ENCODE results near the gene RBPMS2.
"Not testable (repeated sequence)": the region's sequence is repeated elsewhere in the genome, so short reads cannot be mapped to it uniquely, and the experiment has no call there.

RBPMS2 gene

DNA sequence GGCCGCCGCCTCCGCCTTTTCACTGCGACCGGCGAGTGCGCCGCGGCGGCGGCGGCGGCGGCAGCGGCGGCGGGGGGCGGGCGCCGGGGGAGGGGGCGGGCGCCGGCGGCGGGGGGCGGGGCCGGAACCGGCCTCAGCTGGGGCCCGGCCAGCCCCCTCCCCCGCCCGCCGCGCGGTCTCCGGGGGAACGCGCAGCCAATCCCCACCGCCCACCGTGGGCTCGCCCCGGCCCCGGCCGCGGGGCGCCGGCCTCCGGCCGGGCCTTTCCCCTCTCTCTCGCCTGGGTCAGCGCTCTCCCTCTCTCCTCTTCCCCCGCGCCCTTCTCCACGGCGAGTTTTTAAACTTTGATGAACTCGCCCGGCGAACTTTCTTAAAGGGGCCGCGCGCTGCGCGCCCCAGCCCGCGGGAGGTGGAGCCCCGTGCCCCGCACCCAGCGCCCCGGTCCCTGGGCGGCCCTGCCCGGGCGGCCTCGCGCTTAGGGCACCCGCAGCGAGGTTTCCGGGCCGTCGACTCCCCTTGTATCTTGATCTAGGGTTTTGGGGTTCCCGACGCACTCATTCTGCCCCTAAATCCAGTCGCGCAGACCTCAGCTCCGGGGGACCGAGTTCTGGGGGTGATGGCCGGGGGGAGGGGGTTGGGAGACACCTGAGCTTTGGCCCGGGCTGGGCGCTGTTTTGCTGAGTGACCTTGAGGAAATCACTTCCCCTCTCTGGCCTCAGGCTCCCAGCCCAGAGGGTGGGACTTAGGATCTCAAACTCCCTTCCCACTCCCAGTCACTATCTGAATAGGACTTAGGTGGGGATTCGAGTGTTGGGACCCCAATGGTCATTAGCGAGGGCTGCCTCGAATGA lies at the start of gene RBPMS2:
RBPMS2 (minus strand) TSS at position 39 of the 851 bp plus-strand sequence. CDS start 270 bp downstream, outside the sequence.
- peak; percentile 55 for DNase-seq (ENCODE audit: low read depth)
- H3K4me3 ChIP-seq (ENCODE audit: low read length) = peak within 1 kb of the TSS; percentile 69
- no peaks in the 10 kb centered on the region for H3K9me3 ChIP-seq (ENCODE audit: control insufficient read depth, low read length)
- peaks cover 19% of the 10 kb centered on the region for H3K27me3 ChIP-seq (replicated peaks; ENCODE audit: control insufficient read depth, insufficient read depth, low read length)
- no peak within 1 kb of the TSS for H3K9ac ChIP-seq (ENCODE audit: low read length)
- H3K4me1 ChIP-seq (ENCODE audit: control insufficient read depth, insufficient read depth, low read length) = no peaks in the 10 kb centered on the region
- no peaks in the 10 kb centered on the region for H3K36me3 ChIP-seq (ENCODE audit: control insufficient read depth, insufficient read depth, low read length, severe bottlenecking)

DNA sequence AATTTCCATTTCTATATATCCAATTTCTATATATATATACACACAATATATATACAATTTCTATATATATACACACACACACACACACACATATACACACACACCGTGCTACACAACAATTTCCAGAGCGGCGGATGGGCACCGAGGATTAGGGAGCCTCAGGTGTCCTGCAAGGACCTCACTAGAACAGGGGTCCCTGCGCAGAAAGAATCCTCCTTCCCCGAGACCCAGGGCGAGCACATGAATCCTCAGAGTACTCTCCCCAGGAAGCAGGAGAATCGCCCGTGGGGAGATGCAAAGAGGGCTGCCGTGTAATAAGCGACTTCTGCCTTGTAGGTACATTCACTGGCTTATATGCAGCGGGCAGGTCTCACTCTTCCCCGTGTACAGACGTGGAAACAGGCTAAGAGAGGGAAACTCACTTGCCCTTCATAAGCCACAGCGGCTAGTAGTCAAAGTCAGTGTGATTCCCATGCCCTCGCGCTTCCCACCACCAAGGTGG lies 49.6 kb upstream of the RBPMS2 start:
- no peak for DNase-seq (ENCODE audit: low read depth)
- H3K4me1 ChIP-seq (ENCODE audit: control insufficient read depth, insufficient read depth, low read length) = peaks cover 20% of the 10 kb centered on the region
- H3K27me3 ChIP-seq (replicated peaks; ENCODE audit: control insufficient read depth, insufficient read depth, low read length) = no peaks in the 10 kb centered on the region
- H3K9ac ChIP-seq (ENCODE audit: low read length) = peak overlapping the region; percentile 50
- no peaks in the 10 kb centered on the region for H3K36me3 ChIP-seq (ENCODE audit: control insufficient read depth, insufficient read depth, low read length, severe bottlenecking)
- no peaks in the 10 kb centered on the region for H3K9me3 ChIP-seq (ENCODE audit: control insufficient read depth, low read length)
- H3K4me3 ChIP-seq (ENCODE audit: low read length) = peak overlapping the region; percentile 78

DNA sequence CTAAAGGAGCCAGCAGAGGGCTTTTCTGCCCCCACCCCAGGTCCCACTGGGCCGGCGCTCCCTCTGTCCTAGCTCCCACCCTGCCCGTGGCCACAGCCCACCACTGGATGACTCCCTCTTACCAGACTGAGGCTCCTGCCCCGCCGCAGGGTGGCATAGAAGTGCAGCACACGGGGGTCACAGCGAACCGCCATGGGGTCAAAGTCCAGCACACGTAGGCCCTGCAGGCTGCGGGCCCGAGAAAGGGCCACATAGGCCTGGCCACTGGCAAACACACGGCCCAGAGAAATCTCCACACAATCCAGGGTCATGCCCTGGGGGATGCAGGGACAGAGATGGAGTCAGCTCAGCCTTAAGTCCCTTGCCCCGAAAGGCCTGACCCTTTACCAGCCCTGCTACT lies 41.1 kb upstream of the RBPMS2 start:
- H3K4me1 ChIP-seq (ENCODE audit: control insufficient read depth, insufficient read depth, low read length) = no peaks in the 10 kb centered on the region
- no peak overlapping the region for H3K4me3 ChIP-seq (ENCODE audit: low read length)
- H3K36me3 ChIP-seq (ENCODE audit: control insufficient read depth, insufficient read depth, low read length, severe bottlenecking) = no peaks in the 10 kb centered on the region
- no peak for DNase-seq (ENCODE audit: low read depth)
- no peaks in the 10 kb centered on the region for H3K27me3 ChIP-seq (replicated peaks; ENCODE audit: control insufficient read depth, insufficient read depth, low read length)
- H3K9me3 ChIP-seq (ENCODE audit: control insufficient read depth, low read length) = no peaks in the 10 kb centered on the region
- no peak overlapping the region for H3K9ac ChIP-seq (ENCODE audit: low read length)

DNA sequence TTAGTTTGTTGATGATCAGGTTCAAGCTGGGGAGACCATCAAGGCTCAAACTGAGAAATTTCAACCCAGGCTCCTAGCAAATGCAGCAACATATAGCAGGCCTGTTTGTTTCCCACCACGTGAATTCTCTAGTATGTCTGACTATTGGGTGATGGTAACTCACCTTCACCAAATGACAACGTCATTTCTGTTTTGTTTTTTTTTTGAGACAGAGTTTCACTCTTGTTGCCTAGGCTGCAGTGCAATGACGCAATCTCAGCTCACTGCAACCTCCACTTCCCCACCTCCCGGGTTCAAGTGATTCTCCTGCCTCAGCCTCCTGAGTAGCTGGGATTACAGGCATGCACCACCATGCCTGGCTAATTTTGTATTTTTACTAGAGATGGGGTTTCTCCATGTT lies 39.6 kb upstream of the RBPMS2 start:
- not testable (repeated sequence) for H3K36me3 ChIP-seq (ENCODE audit: control insufficient read depth, insufficient read depth, low read length, severe bottlenecking); H3K4me1 ChIP-seq (ENCODE audit: control insufficient read depth, insufficient read depth, low read length)

DNA sequence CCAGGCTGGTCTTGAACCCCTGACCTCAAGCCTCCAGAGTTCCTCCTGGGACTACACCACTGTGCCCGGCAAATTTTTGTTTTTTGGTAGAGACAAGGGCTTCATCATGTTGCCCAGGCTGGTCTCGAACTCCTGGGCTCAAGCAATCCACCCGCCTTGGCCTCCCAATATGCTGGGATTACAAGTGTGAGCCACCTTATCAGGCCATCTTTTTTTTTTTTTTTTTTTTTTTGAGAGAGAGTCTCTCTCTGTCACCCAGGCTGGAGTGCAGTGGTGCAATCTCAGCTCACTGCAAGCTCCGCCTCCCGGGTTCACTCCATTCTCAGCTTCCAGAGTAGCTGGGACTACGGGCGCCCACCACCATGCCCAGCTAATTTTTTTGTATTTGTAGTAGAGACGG lies 38.9 kb upstream of the RBPMS2 start:
- H3K9ac ChIP-seq (ENCODE audit: low read length); H3K9me3 ChIP-seq (ENCODE audit: control insufficient read depth, low read length); H3K4me3 ChIP-seq (ENCODE audit: low read length); H3K4me1 ChIP-seq (ENCODE audit: control insufficient read depth, insufficient read depth, low read length); DNase-seq (ENCODE audit: low read depth); H3K36me3 ChIP-seq (ENCODE audit: control insufficient read depth, insufficient read depth, low read length, severe bottlenecking); H3K27me3 ChIP-seq (replicated peaks; ENCODE audit: control insufficient read depth, insufficient read depth, low read length): not testable (repeated sequence)

More for the DNA sequence above, 39.6 kb upstream of the RBPMS2 start:
- not testable (repeated sequence) for H3K27me3 ChIP-seq (replicated peaks; ENCODE audit: control insufficient read depth, insufficient read depth, low read length); DNase-seq (ENCODE audit: low read depth); H3K9me3 ChIP-seq (ENCODE audit: control insufficient read depth, low read length); H3K9ac ChIP-seq (ENCODE audit: low read length); H3K4me3 ChIP-seq (ENCODE audit: low read length)

DNA sequence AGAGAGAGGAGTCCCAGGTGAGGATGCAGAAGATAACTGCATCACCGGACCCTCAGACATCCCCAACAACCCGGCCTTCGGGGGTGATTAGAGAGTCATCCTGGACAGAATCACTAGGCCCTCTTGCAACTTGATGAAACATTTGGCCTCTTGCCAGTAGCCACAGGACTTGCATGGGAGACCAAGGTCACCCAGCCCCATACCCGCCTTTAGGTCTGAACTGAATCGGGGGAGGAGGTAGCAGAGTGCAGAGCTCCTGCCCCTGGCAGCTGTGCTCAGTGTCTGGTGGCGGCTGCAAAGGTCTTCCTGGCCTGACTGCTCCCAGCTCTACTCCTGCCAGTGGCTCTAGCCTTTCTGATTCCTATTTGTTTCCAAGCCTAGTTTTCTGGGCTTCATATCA lies 37.7 kb upstream of the RBPMS2 start:
- H3K36me3 ChIP-seq (ENCODE audit: control insufficient read depth, insufficient read depth, low read length, severe bottlenecking) = no peaks in the 10 kb centered on the region
- no peaks in the 10 kb centered on the region for H3K9me3 ChIP-seq (ENCODE audit: control insufficient read depth, low read length)
- H3K9ac ChIP-seq (ENCODE audit: low read length) = no peak overlapping the region
- no peaks in the 10 kb centered on the region for H3K4me1 ChIP-seq (ENCODE audit: control insufficient read depth, insufficient read depth, low read length)
- no peak for DNase-seq (ENCODE audit: low read depth)
- no peak overlapping the region for H3K4me3 ChIP-seq (ENCODE audit: low read length)
- H3K27me3 ChIP-seq (replicated peaks; ENCODE audit: control insufficient read depth, insufficient read depth, low read length) = peaks cover 10% of the 10 kb centered on the region

DNA sequence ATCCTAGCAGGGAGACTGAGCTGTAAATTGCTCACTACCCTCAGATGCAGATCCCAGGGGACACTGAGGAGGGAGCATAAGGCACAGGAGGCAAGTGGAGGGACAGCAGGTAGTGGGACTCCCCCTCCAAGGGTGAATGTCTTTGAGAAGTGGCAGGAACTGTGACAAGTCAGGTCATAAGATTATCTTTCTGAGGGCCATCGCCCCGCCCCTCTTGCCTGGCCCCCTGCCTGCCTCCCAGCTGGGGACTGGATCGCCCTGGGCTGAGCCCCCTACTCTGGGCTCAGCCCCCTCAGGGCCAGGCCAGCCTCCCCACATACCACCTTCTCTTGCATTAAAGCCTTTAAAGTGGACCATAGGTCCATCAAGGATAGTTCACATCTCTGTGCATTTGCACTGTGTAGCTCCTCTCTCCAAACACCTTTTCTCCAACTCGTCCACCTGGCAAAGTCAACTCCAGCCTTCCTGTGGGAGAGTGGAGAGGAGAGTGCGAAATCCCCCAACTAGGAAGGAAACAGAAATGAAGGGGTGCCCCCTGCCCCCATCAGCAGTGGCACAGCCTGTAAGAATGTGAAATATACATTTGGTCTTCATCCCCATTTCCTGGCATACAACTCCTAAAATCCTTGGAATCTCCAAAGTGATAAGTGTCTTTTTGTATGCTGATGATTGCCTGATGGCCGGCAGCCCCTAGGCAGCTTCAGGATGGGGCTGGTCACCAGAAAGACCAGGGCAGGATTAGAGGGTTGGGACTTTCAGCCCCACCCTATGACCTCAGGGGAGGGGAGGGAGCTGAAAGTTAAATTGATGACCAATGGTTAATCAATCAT lies 35.3 kb upstream of the RBPMS2 start:
- no peaks in the 10 kb centered on the region for H3K36me3 ChIP-seq (ENCODE audit: control insufficient read depth, insufficient read depth, low read length, severe bottlenecking)
- H3K9ac ChIP-seq (ENCODE audit: low read length) = no peak overlapping the region
- no peak for DNase-seq (ENCODE audit: low read depth)
- H3K27me3 ChIP-seq (replicated peaks; ENCODE audit: control insufficient read depth, insufficient read depth, low read length) = peaks cover 31% of the 10 kb centered on the region
- no peaks in the 10 kb centered on the region for H3K9me3 ChIP-seq (ENCODE audit: control insufficient read depth, low read length)
- H3K4me1 ChIP-seq (ENCODE audit: control insufficient read depth, insufficient read depth, low read length) = no peaks in the 10 kb centered on the region
- no peak overlapping the region for H3K4me3 ChIP-seq (ENCODE audit: low read length)

DNA sequence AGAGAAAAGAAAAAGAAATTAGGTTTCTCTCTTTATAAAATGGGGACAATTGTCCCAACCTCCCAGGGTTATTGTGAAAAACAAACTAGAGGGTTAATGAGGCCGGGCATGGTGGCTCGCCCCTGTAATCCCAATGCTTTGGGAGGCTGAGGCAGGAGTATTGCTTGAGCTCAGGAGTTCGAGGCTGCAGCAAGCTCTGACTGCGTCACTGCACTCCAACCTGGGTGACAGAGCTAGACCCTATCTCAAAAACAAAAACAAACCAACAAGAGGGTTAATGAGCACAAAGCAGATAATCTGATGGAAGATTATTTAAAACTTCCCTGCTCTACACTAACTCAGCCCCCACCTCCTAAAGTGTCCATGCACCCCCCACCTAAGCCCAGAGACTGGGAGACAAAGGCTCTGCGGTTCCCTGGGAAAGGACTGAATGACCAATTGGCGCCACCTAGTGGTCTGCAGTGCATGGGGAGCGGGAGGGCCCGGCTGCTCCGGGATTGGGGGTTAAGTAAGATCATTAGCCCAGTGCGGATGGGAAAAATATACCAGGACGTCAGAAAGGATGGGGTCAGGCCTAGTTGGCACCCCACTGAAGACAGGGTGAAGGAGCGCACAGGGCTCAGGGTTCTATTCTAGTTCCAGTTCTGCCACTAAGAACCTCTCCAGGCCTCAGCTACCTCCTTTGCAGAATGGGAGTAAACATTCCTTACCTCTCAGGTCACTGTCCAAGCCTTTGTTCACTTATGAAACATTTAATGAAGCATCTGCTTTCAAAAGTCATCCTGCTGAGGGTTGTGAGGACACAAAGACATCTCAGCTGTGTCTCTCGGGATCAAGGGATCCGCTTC lies 34.5 kb upstream of the RBPMS2 start:
- H3K9ac ChIP-seq (ENCODE audit: low read length) = no peak overlapping the region
- no peaks in the 10 kb centered on the region for H3K36me3 ChIP-seq (ENCODE audit: control insufficient read depth, insufficient read depth, low read length, severe bottlenecking)
- no peak overlapping the region for H3K4me3 ChIP-seq (ENCODE audit: low read length)
- H3K9me3 ChIP-seq (ENCODE audit: control insufficient read depth, low read length) = no peaks in the 10 kb centered on the region
- no peaks in the 10 kb centered on the region for H3K4me1 ChIP-seq (ENCODE audit: control insufficient read depth, insufficient read depth, low read length)
- DNase-seq (ENCODE audit: low read depth) = peak; percentile 93
- H3K27me3 ChIP-seq (replicated peaks; ENCODE audit: control insufficient read depth, insufficient read depth, low read length) = peaks cover 32% of the 10 kb centered on the region

DNA sequence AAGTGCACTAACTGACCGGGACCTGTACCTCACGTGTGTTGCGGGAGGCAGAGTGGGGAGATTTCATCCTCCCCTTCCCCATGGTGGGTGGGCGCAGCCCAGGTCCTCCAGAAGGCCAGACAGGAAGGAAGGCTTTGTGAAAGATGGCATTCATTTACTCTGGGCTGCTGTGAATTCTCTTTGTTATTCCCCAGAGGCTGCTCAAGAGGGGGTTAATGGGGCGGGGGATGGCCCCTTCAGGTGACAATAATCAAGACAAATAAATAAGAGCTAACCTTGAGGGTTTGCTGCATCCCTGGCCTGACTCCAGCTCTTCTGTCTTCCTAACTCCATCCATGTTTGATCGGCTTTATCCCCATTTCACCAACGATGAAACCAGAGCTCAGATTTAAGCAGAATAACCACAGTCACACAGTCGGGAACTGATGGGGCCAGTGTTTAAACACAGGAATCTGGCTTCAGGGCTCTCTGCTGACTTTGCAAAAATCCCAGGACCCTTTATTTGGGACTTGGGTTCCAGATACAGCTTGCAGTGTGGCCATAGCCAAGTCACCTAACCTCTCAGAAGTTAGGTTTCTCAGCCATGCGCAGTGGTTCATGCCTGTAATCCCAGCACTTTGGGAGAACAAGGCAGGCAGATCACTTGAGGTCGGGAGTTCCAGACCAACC lies 33.5 kb upstream of the RBPMS2 start:
- Histone ChIP-seq H3K9ac (ENCODE audit: low read length) (no peak overlapping the region), H3K27me3 (replicated peaks; ENCODE audit: control insufficient read depth, insufficient read depth, low read length) (peaks cover 32% of the 10 kb centered on the region), H3K4me3 (ENCODE audit: low read length) (no peak overlapping the region), H3K4me1 (ENCODE audit: control insufficient read depth, insufficient read depth, low read length) (no peaks in the 10 kb centered on the region), H3K9me3 (ENCODE audit: control insufficient read depth, low read length) (no peaks in the 10 kb centered on the region), H3K36me3 (ENCODE audit: control insufficient read depth, insufficient read depth, low read length, severe bottlenecking) (no peaks in the 10 kb centered on the region)
- no peak for DNase-seq (ENCODE audit: low read depth)

DNA sequence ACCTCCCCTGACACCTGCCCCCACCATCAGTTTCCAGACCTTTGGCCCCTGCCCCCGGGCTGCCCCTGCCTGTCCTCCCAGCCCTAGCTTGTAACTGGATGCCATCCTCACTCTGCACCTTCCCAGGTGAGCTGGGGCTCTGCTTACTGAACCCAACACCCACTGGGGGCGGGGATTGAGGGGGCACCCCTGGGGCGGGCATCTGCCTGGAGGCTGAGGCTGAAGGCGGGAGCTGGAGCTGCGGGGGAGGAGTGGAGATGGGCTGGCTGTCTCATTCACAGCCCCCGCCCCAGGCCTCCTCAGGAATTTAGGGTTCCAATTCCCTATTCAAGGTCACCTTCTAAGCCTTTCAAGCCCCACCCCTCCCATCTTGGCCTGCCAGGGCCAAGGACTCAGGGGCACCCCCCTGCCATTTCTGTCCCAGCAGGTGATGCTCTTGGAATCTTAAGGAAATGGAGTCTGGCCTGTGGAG lies 32.4 kb upstream of the RBPMS2 start:
- H3K9ac ChIP-seq (ENCODE audit: low read length) = no peak overlapping the region
- H3K27me3 ChIP-seq (replicated peaks; ENCODE audit: control insufficient read depth, insufficient read depth, low read length) = peaks cover 34% of the 10 kb centered on the region
- no peak for DNase-seq (ENCODE audit: low read depth)
- H3K4me1 ChIP-seq (ENCODE audit: control insufficient read depth, insufficient read depth, low read length) = no peaks in the 10 kb centered on the region
- H3K4me3 ChIP-seq (ENCODE audit: low read length) = no peak overlapping the region
- H3K9me3 ChIP-seq (ENCODE audit: control insufficient read depth, low read length) = no peaks in the 10 kb centered on the region
- no peaks in the 10 kb centered on the region for H3K36me3 ChIP-seq (ENCODE audit: control insufficient read depth, insufficient read depth, low read length, severe bottlenecking)
